HL-60 (cell line): ENCODE measurements around the gene MAP7.
"Not testable (repeated sequence)": the region's sequence is repeated elsewhere in the genome, so short reads cannot be mapped to it uniquely, and the experiment has no call there.

Experiments
- DNase-seq, 2 experiments: peaks; one replicate each; pipeline ENCODE4 v3.0.0-alpha.2; 2010 to 2020; ENCODE audit warnings: low read depth in 1 of 2, low spot score in 1 of 2
- H3K27ac ChIP-seq: fragments of 250-450 bp; sonication (Bioruptor Pico); replicated peaks from 2 replicates; pipeline ENCODE4 v1.5.1; 2020; ENCODE audit warnings: mild to moderate bottlenecking, moderate library complexity
- H3K27me3 ChIP-seq: fragments of 250-450 bp; sonication (Bioruptor Pico); 2 replicates; pipeline ENCODE4 v1.5.1; 2021; ENCODE audit warnings: mild to moderate bottlenecking, moderate library complexity; ENCODE audit not compliant: insufficient read depth, poor library complexity, severe bottlenecking
- H3K4me3 ChIP-seq: replicated peaks from 2 replicates; pipeline ENCODE4 v1.5.1; 2011; ENCODE audit warnings: mild to moderate bottlenecking, control low read depth, low read length; ENCODE audit not compliant: insufficient read depth
- CTCF ChIP-seq: IDR thresholded peaks from one replicate; pipeline ENCODE4 v1.5.1; 2011; ENCODE audit warnings: low read length, control low read depth, inconsistent platforms; ENCODE audit not compliant: insufficient read depth
- GABPA ChIP-seq: IDR thresholded peaks from 2 replicates; pipeline ENCODE4 v1.6.1; 2012; ENCODE audit warnings: low read depth
- POLR2AphosphoS5 ChIP-seq: IDR thresholded peaks from 2 replicates; pipeline ENCODE4 v1.6.1; 2012; ENCODE audit warnings: low read depth
- REST ChIP-seq: IDR thresholded peaks from 2 replicates; pipeline ENCODE4 v1.6.1; 2012; ENCODE audit warnings: low read depth; ENCODE audit not compliant: insufficient replicate concordance
- SPI1 ChIP-seq: IDR thresholded peaks from 2 replicates; pipeline ENCODE4 v1.6.1; 2012; ENCODE audit warnings: low read depth, mild to moderate bottlenecking, borderline replicate concordance

The MAP7 gene

GRCh38 chr6:136501096-136501495 lies 49.1 kb downstream of the MAP7 start:
- TF ChIP-seq POLR2AphosphoS5 (no peak), CTCF (no peak), GABPA (no peak), SPI1 (no peak)
- Histone ChIP-seq H3K27me3 (no peaks in the 10 kb centered on the region), H3K4me3 (no peak overlapping the region), H3K27ac (no peak overlapping the region)
- DNase-seq, result no peak

- no peaks in the 10 kb centered on the region for H3K27me3 ChIP-seq
- no peak overlapping the region for H3K4me3 ChIP-seq
- TF ChIP-seq CTCF (no peak), POLR2AphosphoS5 (no peak)
- no peak overlapping the region for H3K27ac ChIP-seq
- no peak for DNase-seq
Measured at GRCh38 chr6:136500414-136500813, 49.8 kb downstream of the MAP7 start.

- TF ChIP-seq REST (no peak), POLR2AphosphoS5 (no peak), SPI1 (no peak), CTCF (no peak), GABPA (no peak)
- no peaks in the 10 kb centered on the region for H3K27me3 ChIP-seq
- H3K27ac ChIP-seq, result no peak overlapping the region
- DNase-seq, result no peak
- H3K4me3 ChIP-seq, result no peak overlapping the region
Measured at GRCh38 chr6:136499370-136499769, 50.9 kb downstream of the MAP7 start.

- DNase-seq, H3K27me3 ChIP-seq, H3K27ac ChIP-seq, H3K4me3 ChIP-seq: not testable (repeated sequence)
Measured at GRCh38 chr6:136496449-136496848, 53.8 kb downstream of the MAP7 start.

- Histone ChIP-seq H3K27me3 (no peaks in the 10 kb centered on the region), H3K27ac (no peak overlapping the region), H3K4me3 (no peak overlapping the region)
- no peak for DNase-seq
- TF ChIP-seq REST, result no peak
- no peak for TF ChIP-seq GABPA
- TF ChIP-seq SPI1, result no peak
Measured at GRCh38 chr6:136494710-136495109, 55.5 kb downstream of the MAP7 start.
